Cardiac septum (tissue), 1 donor: ENCODE results near the gene ANKMY1. TPM values are rescaled to one million over a fixed set of nuclear protein-coding genes. Genes with fewer than 3 reads are reported as not detected.
"Not testable (repeated sequence)": the region's sequence is repeated elsewhere in the genome, so short reads cannot be mapped to it uniquely, and the experiment has no call there.

ENCODE experiments used
- DNase-seq: peaks from one replicate; pipeline ENCODE4 v3.0.0-alpha.2; 2020; ENCODE audit warnings: low spot score
- intact Hi-C: fragments of 100-400 bp; cut with DNase I; formaldehyde crosslinking; loops from one replicate; pipeline ENCODE4 v1.14.0; 2022
- total RNA-seq: library from RNA; stranded (reverse); fragmentation: NEBNext Ultra II Directional; extraction: Animal tissue kit (Norgen Biotek cat#: 25700); gene quantifications from one replicate; pipeline ENCODE4 v1.2.1, GENCODE V29; 2021
- donor health status: DM: no; HTN: no; CAD: no.

ANKMY1 gene
- total RNA-seq, 1 donor from 2014 or later: 8.2 TPM

GRCh38 chr2:240531038-240531437 is 26.8 kb downstream of the ANKMY1 start:
- intact Hi-C loops: no loop called here
- no peak for DNase-seq

- intact Hi-C loops: no loop called here
- DNase-seq: no peak
These were observed 27.6 kb downstream of the ANKMY1 start for GRCh38 chr2:240530181-240530580.

- no peak for DNase-seq
- intact Hi-C loops: no loop called here
These were observed 28.3 kb downstream of the ANKMY1 start for GRCh38 chr2:240529344-240529999.

- intact Hi-C loops: no loop called here
- DNase-seq: no peak
These were observed 29.3 kb downstream of the ANKMY1 start for GRCh38 chr2:240528406-240529040.

GRCh38 chr2:240527153-240527750 is 30.5 kb downstream of the ANKMY1 start:
- intact Hi-C loops: no loop called here
- DNase-seq: no peak

- intact Hi-C loops: no loop called here
- DNase-seq: no peak
These were observed 31.3 kb downstream of the ANKMY1 start for GRCh38 chr2:240526521-240526920.

GRCh38 chr2:240525802-240526201 is 32.0 kb downstream of the ANKMY1 start:
- intact Hi-C loops: no loop called here
- DNase-seq: no peak

GRCh38 chr2:240524963-240525718 is 32.6 kb downstream of the ANKMY1 start:
- DNase-seq: no peak
- intact Hi-C loops: no loop called here

GRCh38 chr2:240523451-240524281 is 34.1 kb downstream of the ANKMY1 start:
- DNase-seq: no peak
- intact Hi-C loops: no loop called here

GRCh38 chr2:240522406-240522805 is 35.4 kb downstream of the ANKMY1 start:
- intact Hi-C loops: no loop called here
- no peak for DNase-seq

- intact Hi-C loops, DNase-seq: not testable (repeated sequence)
These were observed 35.9 kb downstream of the ANKMY1 start for GRCh38 chr2:240521885-240522284.

- intact Hi-C loops: no loop called here
- DNase-seq: no peak
These were observed 36.8 kb downstream of the ANKMY1 start for GRCh38 chr2:240520974-240521350.

- no peak for DNase-seq
- intact Hi-C loops: no loop called here
These were observed 37.4 kb downstream of the ANKMY1 start for GRCh38 chr2:240520130-240520973.

- intact Hi-C loops: loop anchor here (10.0 kb wide), 2 partner anchors 185 to 315 kb away; no protein-coding TSS in a partner anchor
- DNase-seq: no peak
These were observed 38.2 kb downstream of the ANKMY1 start for GRCh38 chr2:240519396-240520129.

- intact Hi-C loops: loop anchor here (10.0 kb wide), 2 partner anchors 186 to 316 kb away; no protein-coding TSS in a partner anchor
- no peak for DNase-seq
These were observed 38.8 kb downstream of the ANKMY1 start for GRCh38 chr2:240518981-240519380.

- DNase-seq: no peak
- intact Hi-C loops: loop anchor here (10.0 kb wide), 2 partner anchors 187 to 317 kb away; no protein-coding TSS in a partner anchor
These were observed 40.4 kb downstream of the ANKMY1 start for GRCh38 chr2:240517342-240517741.

- DNase-seq: no peak
- intact Hi-C loops: loop anchor here (10.0 kb wide), 2 partner anchors 190 to 320 kb away; no protein-coding TSS in a partner anchor
These were observed 43.2 kb downstream of the ANKMY1 start for GRCh38 chr2:240514631-240515030.
